Measurements from ENCODE around the gene NLGN3. TPM values are rescaled to one million over a fixed set of nuclear protein-coding genes. Genes with fewer than 3 reads are reported as not detected.

NLGN3 gene
- total and polyA plus RNA-seq, 2 donors (not counting 1 experiment from before 2014, with no cell fraction given) = 0.41 to 0.83 TPM

GRCh38 chrX:71147496-71148277 is 3.0 kb downstream of the NLGN3 start:
- no peaks in the 10 kb centered on the region for H3K9me3 ChIP-seq (ENCODE audit: control insufficient read depth, insufficient read depth, low read depth, low read length)
- no peak for DNase-seq (ENCODE audit: low read depth in 2 of 2)
- no peak for TF ChIP-seq EZH2 (IDR thresholded peaks at IDR 0.05; ENCODE audit: low read length, missing control alignments)
- no peak for TF ChIP-seq CTCF (conservative IDR thresholded peaks at IDR 0.05 in 1 of 2, IDR thresholded peaks at IDR 0.05 in 1 of 2; ENCODE audit: low read depth in 1 of 2, low read length in 2 of 2)
- no peak overlapping the region for H3K4me2 ChIP-seq (ENCODE audit: extremely low read depth, insufficient read depth, low read length)
- no peak overlapping the region for H2AFZ ChIP-seq (ENCODE audit: low read length)
- no peak overlapping the region for H3K9ac ChIP-seq (ENCODE audit: insufficient read depth, low read length)
- no peaks in the 10 kb centered on the region for H4K20me1 ChIP-seq (ENCODE audit: control insufficient read depth, extremely low read depth, insufficient read depth, low read length)
- H3K27me3 ChIP-seq (ENCODE audit: control insufficient read depth, insufficient read depth, low read length) = no peaks in the 10 kb centered on the region
- peaks cover 2% of the 10 kb centered on the region for H3K4me1 ChIP-seq (ENCODE audit: control insufficient read depth, extremely low read depth, insufficient read depth, low read length)
- no peak overlapping the region for H3K4me3 ChIP-seq (replicated peaks in 1 of 4; ENCODE audit: control extremely low read depth in 1 of 4, insufficient read depth in 1 of 4, low read depth in 3 of 4, low read length in 4 of 4)
- no peaks in the 10 kb centered on the region for H3K79me2 ChIP-seq (ENCODE audit: control insufficient read depth, insufficient read depth, low read length)
- no peaks in the 10 kb centered on the region for H3K36me3 ChIP-seq (ENCODE audit: control insufficient read depth, insufficient read depth, low read length)
- no peak overlapping the region for H3K27ac ChIP-seq (ENCODE audit: insufficient read depth, low read length)

- Histone ChIP-seq H3K79me2 (ENCODE audit: control insufficient read depth, insufficient read depth, low read length) (no peaks in the 10 kb centered on the region), H3K4me3 (replicated peaks in 1 of 4; ENCODE audit: control extremely low read depth in 1 of 4, insufficient read depth in 1 of 4, low read depth in 3 of 4, low read length in 4 of 4) (no peak overlapping the region), H3K4me2 (ENCODE audit: extremely low read depth, insufficient read depth, low read length) (no peak overlapping the region)
These were observed 3.6 kb downstream of the NLGN3 start for GRCh38 chrX:71148278-71148663.

GRCh38 chrX:71151366-71151765 is 6.7 kb downstream of the NLGN3 start:
- Histone ChIP-seq H3K36me3 (ENCODE audit: control insufficient read depth, insufficient read depth, low read length) (no peaks in the 10 kb centered on the region), H3K79me2 (ENCODE audit: control insufficient read depth, insufficient read depth, low read length) (no peaks in the 10 kb centered on the region), H3K9ac (ENCODE audit: insufficient read depth, low read length) (no peak overlapping the region), H3K9me3 (ENCODE audit: control insufficient read depth, insufficient read depth, low read depth, low read length) (no peaks in the 10 kb centered on the region), H3K27me3 (ENCODE audit: control insufficient read depth, insufficient read depth, low read length) (no peaks in the 10 kb centered on the region), H2AFZ (ENCODE audit: low read length) (no peak overlapping the region), H3K4me1 (ENCODE audit: control insufficient read depth, extremely low read depth, insufficient read depth, low read length) (peaks cover 2% of the 10 kb centered on the region), H4K20me1 (ENCODE audit: control insufficient read depth, extremely low read depth, insufficient read depth, low read length) (no peaks in the 10 kb centered on the region), H3K27ac (ENCODE audit: insufficient read depth, low read length) (no peak overlapping the region), H3K4me2 (ENCODE audit: extremely low read depth, insufficient read depth, low read length) (no peak overlapping the region), H3K4me3 (replicated peaks in 1 of 4; ENCODE audit: control extremely low read depth in 1 of 4, insufficient read depth in 1 of 4, low read depth in 3 of 4, low read length in 4 of 4) (no peak overlapping the region)
- DNase-seq (ENCODE audit: low read depth in 2 of 2) = no peak
- TF ChIP-seq CTCF (conservative IDR thresholded peaks at IDR 0.05 in 1 of 2, IDR thresholded peaks at IDR 0.05 in 1 of 2; ENCODE audit: low read depth in 1 of 2, low read length in 2 of 2) (no peak), EZH2 (IDR thresholded peaks at IDR 0.05; ENCODE audit: low read length, missing control alignments) (no peak)

More at GRCh38 chrX:71148278-71148663, 3.6 kb downstream of the NLGN3 start:
- Histone ChIP-seq H3K36me3 (ENCODE audit: control insufficient read depth, insufficient read depth, low read length) (no peaks in the 10 kb centered on the region), H3K9ac (ENCODE audit: insufficient read depth, low read length) (no peak overlapping the region), H4K20me1 (ENCODE audit: control insufficient read depth, extremely low read depth, insufficient read depth, low read length) (no peaks in the 10 kb centered on the region), H3K4me1 (ENCODE audit: control insufficient read depth, extremely low read depth, insufficient read depth, low read length) (peaks cover 2% of the 10 kb centered on the region), H3K27ac (ENCODE audit: insufficient read depth, low read length) (no peak overlapping the region), H3K27me3 (ENCODE audit: control insufficient read depth, insufficient read depth, low read length) (no peaks in the 10 kb centered on the region), H3K9me3 (ENCODE audit: control insufficient read depth, insufficient read depth, low read depth, low read length) (no peaks in the 10 kb centered on the region), H2AFZ (ENCODE audit: low read length) (no peak overlapping the region)
- no peak for TF ChIP-seq EZH2 (IDR thresholded peaks at IDR 0.05; ENCODE audit: low read length, missing control alignments)
- no peak for TF ChIP-seq CTCF (conservative IDR thresholded peaks at IDR 0.05 in 1 of 2, IDR thresholded peaks at IDR 0.05 in 1 of 2; ENCODE audit: low read depth in 1 of 2, low read length in 2 of 2)
- no peak for DNase-seq (ENCODE audit: low read depth in 2 of 2)

All from fibroblast of lung (primary cell).